ENCODE measurements around the gene RNF111.

RNF111 gene

GRCh38 chr15:59099162-59099685 lies 111.8 kb downstream of the RNF111 start:
- no peak overlapping the region for H3K4me3 ChIP-seq (ENCODE audit: low read depth, low read length)
- in situ Hi-C loops (cut with HindIII; ENCODE audit: low sequenced_read_pairs) = no loop called here
- TF ChIP-seq, protein P1, sequence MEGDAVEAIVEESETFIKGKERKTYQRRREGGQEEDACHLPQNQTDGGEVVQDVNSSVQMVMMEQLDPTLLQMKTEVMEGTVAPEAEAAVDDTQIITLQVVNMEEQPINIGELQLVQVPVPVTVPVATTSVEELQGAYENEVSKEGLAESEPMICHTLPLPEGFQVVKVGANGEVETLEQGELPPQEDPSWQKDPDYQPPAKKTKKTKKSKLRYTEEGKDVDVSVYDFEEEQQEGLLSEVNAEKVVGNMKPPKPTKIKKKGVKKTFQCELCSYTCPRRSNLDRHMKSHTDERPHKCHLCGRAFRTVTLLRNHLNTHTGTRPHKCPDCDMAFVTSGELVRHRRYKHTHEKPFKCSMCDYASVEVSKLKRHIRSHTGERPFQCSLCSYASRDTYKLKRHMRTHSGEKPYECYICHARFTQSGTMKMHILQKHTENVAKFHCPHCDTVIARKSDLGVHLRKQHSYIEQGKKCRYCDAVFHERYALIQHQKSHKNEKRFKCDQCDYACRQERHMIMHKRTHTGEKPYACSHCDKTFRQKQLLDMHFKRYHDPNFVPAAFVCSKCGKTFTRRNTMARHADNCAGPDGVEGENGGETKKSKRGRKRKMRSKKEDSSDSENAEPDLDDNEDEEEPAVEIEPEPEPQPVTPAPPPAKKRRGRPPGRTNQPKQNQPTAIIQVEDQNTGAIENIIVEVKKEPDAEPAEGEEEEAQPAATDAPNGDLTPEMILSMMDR (IDR thresholded peaks at IDR 0.05; ENCODE audit: low read depth, low read length, missing control alignments) = no peak
- DNase-seq (ENCODE audit: low read depth) = no peak

- TF ChIP-seq, protein P1 (IDR thresholded peaks at IDR 0.05; ENCODE audit: low read depth, low read length, missing control alignments) = no peak
- no peak for DNase-seq (ENCODE audit: low read depth)
- in situ Hi-C loops (cut with HindIII; ENCODE audit: low sequenced_read_pairs) = no loop called here
- peak overlapping the region; percentile 81 for H3K4me3 ChIP-seq (ENCODE audit: low read depth, low read length)
Measured at GRCh38 chr15:59104602-59104911, 117.1 kb downstream of the RNF111 start.

GRCh38 chr15:59104912-59105732 lies 117.7 kb downstream of the RNF111 start, which contains the start of gene CCNB2:
Gene CCNB2 (plus strand): TSS chr15:59105146. CDS start chr15:59105269, 123 bp downstream.
- in situ Hi-C loops (cut with HindIII; ENCODE audit: low sequenced_read_pairs) = no loop called here
- DNase-seq (ENCODE audit: low read depth) = peak; percentile 89
- TF ChIP-seq, protein P1 (IDR thresholded peaks at IDR 0.05; ENCODE audit: low read depth, low read length, missing control alignments) = no peak
- peak within 1 kb of the TSS; percentile 81 for H3K4me3 ChIP-seq (ENCODE audit: low read depth, low read length)

- peak overlapping the region; percentile 81 for H3K4me3 ChIP-seq (ENCODE audit: low read depth, low read length)
- in situ Hi-C loops (cut with HindIII; ENCODE audit: low sequenced_read_pairs) = no loop called here
Measured at GRCh38 chr15:59105854-59106253, 118.4 kb downstream of the RNF111 start.

DNA sequence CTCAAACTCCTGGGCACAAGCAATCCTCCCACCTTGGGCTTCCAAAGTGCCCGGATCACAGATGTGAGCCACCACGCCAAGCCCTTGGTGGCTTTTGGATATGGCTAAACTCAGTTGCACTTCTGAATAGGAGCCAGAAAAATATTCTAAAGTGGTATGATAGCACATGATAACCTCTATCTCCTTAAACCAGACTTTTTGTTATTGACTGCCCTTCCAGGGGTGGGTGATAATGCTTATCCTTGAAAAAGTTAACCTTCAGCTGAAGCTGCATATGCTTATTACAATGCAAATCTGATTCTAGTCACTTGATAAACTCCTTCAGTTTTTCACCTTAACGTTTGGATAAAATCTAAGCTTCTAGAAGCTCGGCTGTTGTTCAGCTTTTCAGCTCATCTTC lies 123.8 kb downstream of the RNF111 start:
- no peak for DNase-seq (ENCODE audit: low read depth)
- TF ChIP-seq, protein P1 (IDR thresholded peaks at IDR 0.05; ENCODE audit: low read depth, low read length, missing control alignments) = no peak

More at GRCh38 chr15:59105854-59106253, 118.4 kb downstream of the RNF111 start:
- TF ChIP-seq, protein P1 (IDR thresholded peaks at IDR 0.05; ENCODE audit: low read depth, low read length, missing control alignments) = peak; percentile 25
- DNase-seq (ENCODE audit: low read depth) = no peak

DNA sequence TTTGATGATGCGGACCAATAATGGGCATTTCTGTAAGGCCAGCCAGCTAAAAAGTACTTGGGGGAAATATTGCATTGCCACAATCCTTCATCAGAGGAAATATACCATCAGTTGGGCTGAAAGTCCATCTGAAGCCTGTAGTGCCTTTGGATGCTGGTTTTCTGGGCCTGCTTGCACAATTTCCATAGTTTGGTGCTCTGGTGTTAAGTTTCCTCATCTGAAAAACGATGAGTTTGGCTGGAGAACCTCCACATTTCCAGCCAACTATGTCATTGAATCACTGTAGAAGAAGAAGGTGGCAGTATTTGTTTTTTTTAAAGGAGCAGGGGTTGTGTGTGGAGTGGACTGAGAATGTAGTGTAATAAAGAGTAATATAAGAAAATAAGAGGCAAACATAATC lies 127.6 kb downstream of the RNF111 start:
- DNase-seq (ENCODE audit: low read depth) = no peak
- no peak overlapping the region for H3K4me3 ChIP-seq (ENCODE audit: low read depth, low read length)
- TF ChIP-seq, protein P1 (IDR thresholded peaks at IDR 0.05; ENCODE audit: low read depth, low read length, missing control alignments) = no peak
- in situ Hi-C loops (cut with HindIII; ENCODE audit: low sequenced_read_pairs) = no loop called here

More for the DNA sequence above, 123.8 kb downstream of the RNF111 start:
- H3K4me3 ChIP-seq (ENCODE audit: low read depth, low read length) = no peak overlapping the region
- in situ Hi-C loops (cut with HindIII; ENCODE audit: low sequenced_read_pairs) = no loop called here

All from astrocyte of the cerebellum (primary cell).